ENCODE measurements around the gene KRT17. TPM values are rescaled to one million over a fixed set of nuclear protein-coding genes. Genes with fewer than 3 reads are reported as not detected.

KRT17 gene
- not detected for total RNA-seq
- long read RNA-seq: 0 reads

GRCh38 chr17:41624208-41625101 is at the start of gene KRT17:
KRT17 (minus strand) TSS chr17:41624575; CDS start chr17:41624509, 66 bp downstream.
- no peak for DNase-seq
- intact Hi-C loops (cut with micrococcal nuclease): no loop called here
- Histone ChIP-seq H3K27me3 (ENCODE audit: low read depth) (peaks cover 52% of the 10 kb centered on the region), H3K4me3 (no peak within 1 kb of the TSS), H3K4me1 (peaks cover 5% of the 10 kb centered on the region), H3K36me3 (no peaks in the 10 kb centered on the region), H3K9me3 (replicated peaks) (no peaks in the 10 kb centered on the region), H3K27ac (replicated peaks) (no peak within 1 kb of the TSS)
- TF ChIP-seq CTCF (IDR thresholded peaks at IDR 0.05; ENCODE audit: borderline replicate concordance): no peak

GRCh38 chr17:41672153-41672552 is 47.8 kb upstream of the KRT17 start:
- peaks cover 6% of the 10 kb centered on the region for H3K4me1 ChIP-seq
- no peak for TF ChIP-seq CTCF (IDR thresholded peaks at IDR 0.05; ENCODE audit: borderline replicate concordance)
- H3K9me3 ChIP-seq (replicated peaks): no peaks in the 10 kb centered on the region
- no peaks in the 10 kb centered on the region for H3K27me3 ChIP-seq (ENCODE audit: low read depth)
- H3K4me3 ChIP-seq: no peak overlapping the region
- H3K36me3 ChIP-seq: no peaks in the 10 kb centered on the region
- intact Hi-C loops (cut with micrococcal nuclease): no loop called here
- H3K27ac ChIP-seq (replicated peaks): no peak overlapping the region
- no peak for DNase-seq

- H3K4me3 ChIP-seq: peak overlapping the region; percentile 72
- H3K27me3 ChIP-seq (ENCODE audit: low read depth): no peaks in the 10 kb centered on the region
- H3K9me3 ChIP-seq (replicated peaks): no peaks in the 10 kb centered on the region
- peak overlapping the region; percentile 89 for H3K27ac ChIP-seq (replicated peaks)
- intact Hi-C loops (cut with micrococcal nuclease): no loop called here
- TF ChIP-seq CTCF (IDR thresholded peaks at IDR 0.05; ENCODE audit: borderline replicate concordance): no peak
- peaks cover 20% of the 10 kb centered on the region for H3K4me1 ChIP-seq
- DNase-seq: no peak
- no peaks in the 10 kb centered on the region for H3K36me3 ChIP-seq
These were observed 43.1 kb upstream of the KRT17 start for GRCh38 chr17:41667280-41668041.

GRCh38 chr17:41666708-41667279 is 42.4 kb upstream of the KRT17 start:
- DNase-seq: peak; percentile 87
- no peaks in the 10 kb centered on the region for H3K9me3 ChIP-seq (replicated peaks)
- H3K27me3 ChIP-seq (ENCODE audit: low read depth): no peaks in the 10 kb centered on the region
- H3K27ac ChIP-seq (replicated peaks): peak overlapping the region; percentile 89
- H3K4me1 ChIP-seq: peaks cover 20% of the 10 kb centered on the region
- peak; percentile 98 for TF ChIP-seq CTCF (IDR thresholded peaks at IDR 0.05; ENCODE audit: borderline replicate concordance)
- intact Hi-C loops (cut with micrococcal nuclease): no loop called here
- H3K4me3 ChIP-seq: peak overlapping the region; percentile 72
- no peaks in the 10 kb centered on the region for H3K36me3 ChIP-seq

GRCh38 chr17:41666237-41666641 is 41.9 kb upstream of the KRT17 start:
- Histone ChIP-seq H3K4me3 (peak overlapping the region; percentile 72), H3K4me1 (peaks cover 20% of the 10 kb centered on the region), H3K9me3 (replicated peaks) (no peaks in the 10 kb centered on the region), H3K36me3 (no peaks in the 10 kb centered on the region), H3K27ac (replicated peaks) (peak overlapping the region; percentile 89), H3K27me3 (ENCODE audit: low read depth) (no peaks in the 10 kb centered on the region)
- intact Hi-C loops (cut with micrococcal nuclease): no loop called here
- no peak for TF ChIP-seq CTCF (IDR thresholded peaks at IDR 0.05; ENCODE audit: borderline replicate concordance)
- no peak for DNase-seq

All from left ventricle myocardium inferior (tissue), 1 donor.